Measurements from ENCODE around the gene LST1. TPM values are rescaled to one million over a fixed set of nuclear protein-coding genes. Genes with fewer than 3 reads are reported as not detected.

LST1 gene
- total RNA-seq, 4 donors from 2014 or later: 3.7 to 72.9 (median 6.7) TPM

DNA sequence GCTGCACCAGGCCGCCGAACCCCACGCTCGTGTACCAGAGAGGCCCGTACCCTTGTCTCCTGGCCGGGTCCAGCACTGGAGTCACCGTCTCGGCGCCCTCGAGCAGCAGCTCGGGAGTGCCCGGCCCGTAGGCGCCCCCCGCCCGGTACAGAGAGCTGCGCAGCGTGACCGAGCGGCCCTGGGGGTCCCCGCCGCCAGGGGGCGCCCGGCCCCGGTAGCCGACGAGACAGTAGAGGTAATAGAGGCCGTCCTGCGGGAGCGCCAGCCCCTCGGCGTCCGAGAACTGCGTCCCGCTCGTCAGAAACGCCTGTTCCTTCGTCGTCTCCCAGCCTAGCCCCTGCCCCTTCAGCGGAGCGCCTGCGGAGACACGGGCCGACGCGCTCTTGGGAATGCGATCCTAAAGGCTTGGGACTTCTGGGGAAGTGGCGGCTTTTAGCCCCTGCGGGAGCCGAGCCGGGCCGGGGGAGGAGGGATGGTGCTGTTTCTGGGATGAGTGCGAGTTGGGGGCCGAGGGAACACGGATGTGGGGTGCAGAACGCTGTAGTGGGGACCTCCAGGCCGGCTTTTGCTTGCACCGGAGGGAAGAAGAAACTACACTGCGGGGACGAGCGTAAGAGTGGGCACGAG, 5.2 kb upstream of the LST1 start:
- Histone ChIP-seq H3K4me3 (peak overlapping the region; percentile 62), H3K27me3 (no peaks in the 10 kb centered on the region), H3K36me3 (no peaks in the 10 kb centered on the region), H3K27ac (peak overlapping the region; percentile 39), H3K9me3 (no peaks in the 10 kb centered on the region), H3K4me1 (peaks cover 10% of the 10 kb centered on the region)
- peak; percentile 89 to 91 for DNase-seq (ENCODE audit: low spot score in 2 of 2)
- TF ChIP-seq POLR2A (IDR thresholded peaks at IDR 0.05) (no peak), POLR2AphosphoS5 (IDR thresholded peaks at IDR 0.05) (no peak)
- TF ChIP-seq, protein P1, sequence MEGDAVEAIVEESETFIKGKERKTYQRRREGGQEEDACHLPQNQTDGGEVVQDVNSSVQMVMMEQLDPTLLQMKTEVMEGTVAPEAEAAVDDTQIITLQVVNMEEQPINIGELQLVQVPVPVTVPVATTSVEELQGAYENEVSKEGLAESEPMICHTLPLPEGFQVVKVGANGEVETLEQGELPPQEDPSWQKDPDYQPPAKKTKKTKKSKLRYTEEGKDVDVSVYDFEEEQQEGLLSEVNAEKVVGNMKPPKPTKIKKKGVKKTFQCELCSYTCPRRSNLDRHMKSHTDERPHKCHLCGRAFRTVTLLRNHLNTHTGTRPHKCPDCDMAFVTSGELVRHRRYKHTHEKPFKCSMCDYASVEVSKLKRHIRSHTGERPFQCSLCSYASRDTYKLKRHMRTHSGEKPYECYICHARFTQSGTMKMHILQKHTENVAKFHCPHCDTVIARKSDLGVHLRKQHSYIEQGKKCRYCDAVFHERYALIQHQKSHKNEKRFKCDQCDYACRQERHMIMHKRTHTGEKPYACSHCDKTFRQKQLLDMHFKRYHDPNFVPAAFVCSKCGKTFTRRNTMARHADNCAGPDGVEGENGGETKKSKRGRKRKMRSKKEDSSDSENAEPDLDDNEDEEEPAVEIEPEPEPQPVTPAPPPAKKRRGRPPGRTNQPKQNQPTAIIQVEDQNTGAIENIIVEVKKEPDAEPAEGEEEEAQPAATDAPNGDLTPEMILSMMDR (IDR thresholded peaks at IDR 0.05): peak; percentile 81 to 96
- 1% methylated on average over 45 of the region's 62 CpGs for WGBS

DNA sequence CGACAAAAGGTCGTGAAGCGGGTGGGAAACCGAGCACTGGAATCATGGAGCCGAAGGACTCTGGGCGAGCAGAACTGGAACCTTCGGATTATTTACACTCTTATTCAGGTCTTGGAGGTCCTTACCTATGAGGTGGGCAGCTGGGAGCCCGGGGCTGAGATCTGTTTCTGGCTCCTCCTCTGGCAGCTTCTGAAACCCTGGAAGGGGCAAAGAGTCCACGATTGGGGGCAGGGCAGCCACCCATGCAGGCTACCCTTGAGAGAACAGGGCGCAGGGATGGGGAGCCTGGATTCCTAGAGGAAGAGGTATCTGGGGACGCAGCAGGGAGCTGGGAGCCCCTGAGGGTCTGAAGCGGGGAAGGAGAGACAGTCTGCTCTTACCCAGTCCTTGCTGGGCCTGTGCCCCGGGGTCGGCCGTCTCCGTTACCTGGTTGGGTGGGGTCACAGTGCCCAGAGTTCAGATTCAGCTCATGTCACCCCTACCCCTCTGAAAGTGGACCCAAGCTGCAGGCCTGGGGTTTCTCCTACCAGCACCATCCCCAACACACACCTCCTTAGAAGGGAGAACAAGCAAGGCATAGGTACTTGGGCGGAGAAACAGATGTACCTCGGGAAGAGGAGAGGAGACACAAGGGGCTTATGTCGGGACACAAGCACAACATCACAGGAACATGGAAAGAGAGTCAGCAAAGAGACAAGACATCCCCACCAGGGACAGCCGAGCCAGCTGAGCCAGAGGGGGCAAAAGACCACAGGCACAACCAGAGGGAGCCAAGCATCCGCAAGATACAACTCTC, 4.4 kb upstream of the LST1 start:
- peak overlapping the region; percentile 62 for H3K4me3 ChIP-seq
- no peak for DNase-seq (ENCODE audit: low spot score in 2 of 2)
- peak overlapping the region; percentile 39 for H3K27ac ChIP-seq
- H3K4me1 ChIP-seq: peaks cover 10% of the 10 kb centered on the region
- TF ChIP-seq EP300 (IDR thresholded peaks at IDR 0.05) (no peak), POLR2A (IDR thresholded peaks at IDR 0.05) (no peak), POLR2AphosphoS5 (IDR thresholded peaks at IDR 0.05) (no peak)
- TF ChIP-seq, protein P1 (IDR thresholded peaks at IDR 0.05): no peak
- H3K9me3 ChIP-seq: no peaks in the 10 kb centered on the region
- H3K27me3 ChIP-seq: no peaks in the 10 kb centered on the region
- 20% methylated on average over 16 of the region's 21 CpGs for WGBS
- H3K36me3 ChIP-seq: no peaks in the 10 kb centered on the region

DNA sequence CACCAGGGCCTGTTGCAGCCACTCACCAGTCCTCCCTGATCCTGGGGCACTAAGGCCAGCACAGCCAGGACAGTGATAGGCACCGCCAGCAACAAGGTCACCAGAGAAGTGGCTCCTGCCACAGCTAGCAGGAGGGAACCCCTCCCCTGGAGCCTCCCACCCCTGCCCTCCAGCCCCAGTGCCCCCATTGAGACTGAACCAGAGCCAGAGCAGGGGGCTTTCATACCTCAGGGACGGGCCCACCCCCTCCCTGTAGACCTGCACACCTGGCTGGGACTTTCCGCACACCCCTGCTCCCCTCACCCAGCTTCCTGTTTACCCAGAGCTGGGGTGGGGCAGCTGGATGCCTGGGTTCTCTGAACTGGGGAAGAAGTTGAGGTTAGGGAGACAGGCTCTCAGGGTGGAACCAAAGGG, 3.8 kb upstream of the LST1 start, which contains the start of gene LTB:
LTB (minus strand) TSS at position 195 of the 414 bp plus-strand sequence; CDS start at position 188, 7 bp downstream.
- no peaks in the 10 kb centered on the region for H3K27me3 ChIP-seq
- H3K4me1 ChIP-seq: peaks cover 10% of the 10 kb centered on the region
- peak within 1 kb of the TSS; percentile 39 for H3K27ac ChIP-seq
- H3K4me3 ChIP-seq: peak within 1 kb of the TSS; percentile 62
- WGBS: 63% methylated on average over 2 of the region's 3 CpGs
- H3K36me3 ChIP-seq: no peaks in the 10 kb centered on the region
- TF ChIP-seq, protein P1 (IDR thresholded peaks at IDR 0.05): no peak
- no peak for TF ChIP-seq POLR2A (IDR thresholded peaks at IDR 0.05)
- no peak for TF ChIP-seq POLR2AphosphoS5 (IDR thresholded peaks at IDR 0.05)
- no peak for TF ChIP-seq EP300 (IDR thresholded peaks at IDR 0.05)
- no peak for DNase-seq (ENCODE audit: low spot score in 2 of 2)
- H3K9me3 ChIP-seq: no peaks in the 10 kb centered on the region

DNA sequence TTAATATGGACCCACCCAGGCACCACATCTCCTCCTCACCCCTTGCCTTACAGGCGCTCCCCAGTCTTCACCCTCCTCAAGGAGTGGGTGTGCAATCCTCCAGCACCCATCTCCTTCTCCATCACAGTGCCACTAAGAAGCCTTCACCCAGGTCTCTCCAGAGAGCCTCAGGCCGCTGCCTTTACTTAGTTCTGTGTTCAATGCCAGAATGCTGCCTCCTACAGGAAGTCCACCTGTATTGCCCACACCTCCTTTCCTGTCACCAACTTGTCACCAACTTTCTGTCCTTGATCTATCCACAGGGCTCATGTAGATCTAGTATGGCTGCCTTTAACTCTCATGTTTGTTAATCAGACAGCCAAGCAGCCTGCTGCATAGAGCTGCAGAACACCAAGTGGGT, 586 bp upstream of the LST1 start:
- 66% methylated on average over 2 of the region's 2 CpGs for WGBS
- DNase-seq (ENCODE audit: low spot score in 2 of 2): no peak
- no peaks in the 10 kb centered on the region for H3K9me3 ChIP-seq
- H3K27ac ChIP-seq: no peak overlapping the region
- H3K27me3 ChIP-seq: no peaks in the 10 kb centered on the region
- no peaks in the 10 kb centered on the region for H3K36me3 ChIP-seq
- H3K4me1 ChIP-seq: peaks cover 12% of the 10 kb centered on the region
- no peak overlapping the region for H3K4me3 ChIP-seq
- TF ChIP-seq EP300 (IDR thresholded peaks at IDR 0.05) (no peak), POLR2A (IDR thresholded peaks at IDR 0.05) (no peak), POLR2AphosphoS5 (IDR thresholded peaks at IDR 0.05) (no peak)
- TF ChIP-seq, protein P1 (IDR thresholded peaks at IDR 0.05): no peak

DNA sequence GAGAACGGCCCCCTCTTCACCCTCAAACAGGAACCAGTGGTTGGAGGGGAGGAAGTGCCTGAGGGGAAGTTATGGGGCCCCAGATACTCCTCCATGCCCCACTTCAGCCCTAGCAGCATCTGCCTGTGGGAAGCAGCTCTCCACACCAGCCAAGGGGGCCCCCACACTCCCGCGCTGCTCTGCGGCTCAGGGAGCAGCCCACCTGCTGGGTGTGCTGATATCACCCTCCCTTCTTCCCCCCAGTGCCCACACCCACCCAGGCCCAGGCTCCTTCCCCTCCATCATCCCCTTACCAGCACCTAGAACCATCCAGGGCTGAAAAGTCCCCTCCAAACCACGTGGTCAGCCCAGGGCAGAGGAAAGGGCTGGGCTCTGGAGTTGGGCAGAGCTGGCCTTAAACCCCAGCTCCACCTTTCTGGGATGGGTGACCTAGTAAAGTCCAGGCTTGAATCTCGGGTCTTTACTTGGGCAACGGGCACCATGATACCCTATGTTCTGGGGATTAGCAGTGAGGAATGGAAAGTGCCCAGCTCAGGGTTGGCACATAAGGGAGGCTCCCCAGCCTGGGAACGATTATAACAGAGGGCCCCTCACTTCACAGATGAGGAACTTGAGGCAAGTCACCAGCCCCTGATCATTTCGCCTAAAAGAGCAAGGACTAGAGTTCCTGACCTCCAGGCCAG, 663 bp downstream of the LST1 start:
- DNase-seq (ENCODE audit: low spot score in 2 of 2): no peak

More for the DNA sequence above, 663 bp downstream of the LST1 start:
- Histone ChIP-seq H3K4me1 (peaks cover 6% of the 10 kb centered on the region), H3K27me3 (no peaks in the 10 kb centered on the region), H3K9me3 (no peaks in the 10 kb centered on the region), H3K4me3 (no peak overlapping the region), H3K27ac (no peak overlapping the region), H3K36me3 (no peaks in the 10 kb centered on the region)
- TF ChIP-seq POLR2A (IDR thresholded peaks at IDR 0.05): no peak
- TF ChIP-seq, protein P1 (IDR thresholded peaks at IDR 0.05): no peak
- no peak for TF ChIP-seq EP300 (IDR thresholded peaks at IDR 0.05)
- no peak for TF ChIP-seq POLR2AphosphoS5 (IDR thresholded peaks at IDR 0.05)
- 56% methylated on average over 9 of the region's 9 CpGs for WGBS

Measured in suprapubic skin (tissue), 4 donors.